Mucosa of rectum (tissue), 2 donors: Measurements from ENCODE around the gene CROCC2.
"Not testable (repeated sequence)": the region's sequence is repeated elsewhere in the genome, so short reads cannot be mapped to it uniquely, and the experiment has no call there.

Source experiments
- H3K27ac ChIP-seq, 2 donors: one replicate each; pipeline ENCODE4 v1.7.0; 2013; ENCODE audit warnings: inconsistent platforms in 2 of 2, low read depth in 2 of 2, low read length in 2 of 2
- H3K27me3 ChIP-seq, 2 donors: one replicate each; pipeline ENCODE4 v1.7.0; 2013; ENCODE audit warnings: low read length in 2 of 2; ENCODE audit not compliant: control insufficient read depth in 2 of 2, insufficient read depth in 2 of 2
- H3K36me3 ChIP-seq, 2 donors: one replicate each; pipeline ENCODE4 v1.7.0; 2013; ENCODE audit warnings: low read length in 2 of 2; ENCODE audit not compliant: control insufficient read depth in 2 of 2, insufficient read depth in 2 of 2
- H3K4me1 ChIP-seq, 2 donors: one replicate each; pipeline ENCODE4 v1.7.0; 2013; ENCODE audit warnings: low read length in 2 of 2, mild to moderate bottlenecking in 1 of 2; ENCODE audit not compliant: control insufficient read depth in 2 of 2, insufficient read depth in 2 of 2
- H3K4me3 ChIP-seq, 2 donors: one replicate each; pipeline ENCODE4 v1.7.0; 2013; ENCODE audit warnings: low read length in 2 of 2
- H3K9ac ChIP-seq, 2 donors: one replicate each; pipeline ENCODE4 v1.7.0; 2013; ENCODE audit warnings: low read length in 2 of 2, low read depth in 1 of 2, mild to moderate bottlenecking in 1 of 2
- H3K9me3 ChIP-seq, 2 donors: one replicate each; pipeline ENCODE4 v1.7.0; 2013; ENCODE audit warnings: low read length in 2 of 2; ENCODE audit not compliant: control insufficient read depth in 2 of 2
- donor health status: healthy.
- donor health status: Normal muscosa, but diverticular disease.

Gene CROCC2

GRCh38 chr2:240974771-240975572 is 68.8 kb downstream of the CROCC2 start:
- H3K27ac ChIP-seq, result no peak overlapping the region

GRCh38 chr2:240975903-240976302 is 69.8 kb downstream of the CROCC2 start:
- not testable (repeated sequence) for H3K27me3 ChIP-seq, H3K4me1 ChIP-seq, H3K4me3 ChIP-seq, H3K27ac ChIP-seq, H3K9me3 ChIP-seq, H3K36me3 ChIP-seq, H3K9ac ChIP-seq

More at GRCh38 chr2:240974771-240975572, 68.8 kb downstream of the CROCC2 start:
- Histone ChIP-seq H3K9me3 (no peaks in the 10 kb centered on the region), H3K4me3 (no peak overlapping the region), H3K4me1 (no peaks in the 10 kb centered on the region), H3K36me3 (no peaks in the 10 kb centered on the region), H3K27me3 (no peaks in the 10 kb centered on the region), H3K9ac (no peak overlapping the region)

DNA sequence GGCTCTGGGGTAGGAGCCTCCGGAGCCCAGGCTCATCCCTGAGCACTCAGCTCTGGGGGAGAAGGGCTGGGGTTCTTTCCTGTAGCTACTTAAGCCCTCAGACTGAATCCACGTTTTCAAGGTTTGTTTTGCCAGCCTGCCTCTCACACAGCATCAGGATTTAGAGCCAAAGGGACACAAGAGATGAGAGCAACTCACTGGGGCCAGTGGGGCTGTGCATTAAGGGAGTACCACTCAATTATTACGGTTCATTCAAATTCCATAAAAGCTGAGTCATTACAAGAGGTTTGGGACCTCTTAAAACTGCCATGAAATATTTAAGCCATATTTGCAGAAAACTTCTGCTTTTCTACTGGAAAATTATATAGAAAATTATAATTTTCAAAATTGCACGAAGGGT is 75.1 kb downstream of the CROCC2 start:
- peaks cover 3 to 4% of the 10 kb centered on the region in 2 donors for H3K4me1 ChIP-seq
- H3K27me3 ChIP-seq, result no peaks in the 10 kb centered on the region
- H3K36me3 ChIP-seq, result no peaks in the 10 kb centered on the region
- H3K9me3 ChIP-seq, result no peaks in the 10 kb centered on the region
- H3K27ac ChIP-seq, result no peak overlapping the region
- no peak overlapping the region for H3K4me3 ChIP-seq
- no peak overlapping the region for H3K9ac ChIP-seq

GRCh38 chr2:240981871-240982800 is 76.0 kb downstream of the CROCC2 start:
- Histone ChIP-seq H3K9me3 (no peaks in the 10 kb centered on the region), H3K4me1 (peaks cover 8 to 12% of the 10 kb centered on the region in 2 donors), H3K9ac (no peak overlapping the region), H3K36me3 (no peaks in the 10 kb centered on the region), H3K4me3 (no peak overlapping the region), H3K27me3 (no peaks in the 10 kb centered on the region), H3K27ac (no peak overlapping the region)

DNA sequence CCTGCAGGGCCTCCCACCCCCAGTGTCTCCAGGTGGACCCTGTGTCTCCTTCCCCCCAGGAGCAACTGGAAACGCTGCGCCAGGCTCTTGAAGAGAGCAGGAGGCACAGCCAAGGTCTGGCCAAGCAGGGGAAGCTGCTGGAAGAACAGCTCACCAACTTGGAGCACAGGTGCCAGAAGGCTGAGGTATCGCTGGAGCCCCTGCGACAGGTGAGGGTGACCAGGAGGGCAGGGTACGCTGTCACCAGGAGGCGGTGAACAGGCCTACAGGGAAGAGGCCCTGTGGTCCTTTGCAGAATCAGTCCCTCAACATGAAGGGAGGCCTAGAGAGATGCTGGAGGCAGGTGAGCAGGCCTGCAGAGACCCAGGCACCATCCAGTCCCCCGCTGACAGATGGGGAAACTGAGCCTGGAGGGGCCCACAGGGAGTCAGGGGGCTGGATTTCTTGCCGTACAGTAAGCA is 76.7 kb downstream of the CROCC2 start:
- no peak overlapping the region for H3K4me3 ChIP-seq
- H3K9ac ChIP-seq, result no peak overlapping the region
- H3K27me3 ChIP-seq, result no peaks in the 10 kb centered on the region
- no peaks in the 10 kb centered on the region for H3K9me3 ChIP-seq
- no peaks in the 10 kb centered on the region for H3K36me3 ChIP-seq
- H3K27ac ChIP-seq, result no peak overlapping the region
- peaks cover 15 to 18% of the 10 kb centered on the region in 2 donors for H3K4me1 ChIP-seq

DNA sequence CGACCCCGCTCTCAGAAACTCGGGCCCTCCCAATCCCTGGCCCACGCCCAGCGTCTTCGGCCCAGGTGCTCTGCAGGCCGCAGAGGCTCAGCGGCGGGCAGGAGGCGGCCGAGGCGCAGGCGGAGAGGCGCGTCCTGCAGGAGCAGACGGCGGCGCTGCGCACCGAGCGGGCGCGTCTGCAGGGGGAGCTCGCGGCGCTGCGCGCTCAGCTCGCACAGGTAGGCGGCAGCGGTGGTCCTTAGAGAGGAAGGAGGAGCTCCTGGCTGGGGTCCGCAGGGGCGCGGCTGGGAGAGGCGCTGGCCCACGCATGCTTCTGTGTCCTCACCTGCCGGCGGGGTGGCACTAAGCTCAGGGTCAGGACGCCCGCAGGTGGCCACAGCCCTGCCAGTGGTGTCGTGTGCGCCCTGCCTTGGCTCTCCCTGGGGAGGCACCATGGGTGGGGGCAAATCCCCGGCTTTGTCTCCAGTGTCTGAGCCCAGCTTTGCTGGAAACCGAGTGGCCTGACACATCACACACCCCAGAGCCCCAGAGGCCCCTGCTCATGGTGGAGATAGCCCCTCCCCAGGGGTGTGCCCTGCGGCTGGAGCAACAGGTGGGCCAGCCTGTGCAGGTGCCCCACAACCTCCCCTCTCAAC is 77.3 kb downstream of the CROCC2 start:
- no peak overlapping the region for H3K27ac ChIP-seq
- H3K4me1 ChIP-seq, result peaks cover 15 to 21% of the 10 kb centered on the region in 2 donors
- H3K27me3 ChIP-seq, result no peaks in the 10 kb centered on the region
- H3K9ac ChIP-seq, result no peak overlapping the region
- H3K4me3 ChIP-seq, result no peak overlapping the region
- no peaks in the 10 kb centered on the region for H3K9me3 ChIP-seq
- H3K36me3 ChIP-seq, result no peaks in the 10 kb centered on the region

DNA sequence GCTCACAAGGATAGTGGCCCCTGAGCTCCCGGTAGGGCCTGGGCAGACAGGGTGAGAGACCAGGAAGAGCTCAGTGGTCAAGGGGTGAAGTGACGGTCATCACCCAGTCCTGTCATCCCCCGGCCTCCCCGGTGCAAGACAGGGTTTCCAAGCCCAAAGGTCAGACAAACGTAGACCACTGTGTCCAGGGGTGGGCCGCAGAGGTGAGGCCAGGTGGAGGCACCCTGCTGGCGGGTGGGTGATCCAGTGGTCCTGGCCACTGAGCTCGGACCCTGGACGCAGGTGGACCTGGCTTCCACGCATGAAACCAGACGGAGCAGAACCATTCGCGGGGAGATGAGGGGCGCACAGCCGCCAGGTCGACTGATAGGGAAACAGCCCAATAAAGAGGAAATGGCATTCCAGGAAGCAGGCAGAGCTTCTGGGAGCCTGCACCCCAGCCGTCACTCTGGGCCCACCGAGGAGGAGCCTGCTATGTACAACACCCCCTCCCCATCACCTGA is 77.9 kb downstream of the CROCC2 start:
- Histone ChIP-seq H3K4me3 (no peak overlapping the region), H3K27ac (no peak overlapping the region), H3K9me3 (no peaks in the 10 kb centered on the region), H3K27me3 (no peaks in the 10 kb centered on the region), H3K4me1 (peaks cover 15 to 21% of the 10 kb centered on the region in 2 donors), H3K9ac (no peak overlapping the region), H3K36me3 (no peaks in the 10 kb centered on the region)

DNA sequence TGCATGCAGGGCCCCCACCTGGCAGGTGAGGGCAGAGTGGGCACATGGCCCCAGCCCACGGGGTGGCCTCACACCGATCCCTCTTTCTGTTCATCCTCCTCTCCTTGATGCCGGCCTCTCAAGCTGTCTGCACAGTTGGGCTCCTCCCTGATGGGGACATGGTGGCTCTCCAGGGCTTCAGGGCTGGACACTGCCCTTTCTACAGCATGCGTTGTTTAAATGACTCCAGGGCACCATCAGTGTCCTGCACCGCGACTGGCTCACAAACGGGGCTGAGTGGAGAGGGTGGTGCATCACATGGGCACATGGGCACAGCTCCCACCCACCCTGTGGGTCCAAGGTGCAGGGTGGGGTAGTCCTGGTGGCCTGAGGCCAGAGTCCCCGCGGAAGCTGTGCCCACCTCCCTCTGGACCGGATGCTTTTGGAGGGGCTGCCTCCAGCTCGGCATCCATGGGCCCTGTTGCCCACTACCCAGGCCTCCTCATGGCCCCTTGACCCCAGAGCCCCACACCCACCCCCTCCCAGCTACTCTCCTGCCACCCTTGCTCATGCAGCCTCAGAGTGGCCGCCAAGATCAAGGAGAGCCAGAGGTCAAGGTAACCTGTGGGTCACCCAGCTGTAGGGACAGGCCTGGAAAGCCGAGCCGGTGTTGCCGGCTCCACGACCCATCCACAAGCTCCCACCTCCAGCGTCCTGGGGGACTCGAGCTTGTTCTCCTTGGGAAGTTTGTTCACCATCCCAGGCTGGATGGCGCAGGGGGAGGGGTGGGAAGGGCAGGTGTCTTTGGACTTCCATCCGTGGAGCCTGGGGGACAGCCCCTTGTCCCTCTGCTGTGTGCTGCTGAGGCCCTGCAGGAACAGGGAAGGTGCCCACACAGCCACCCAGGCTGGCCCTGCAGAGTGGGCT is 80.0 kb downstream of the CROCC2 start:
- Histone ChIP-seq H3K9ac (no peak overlapping the region), H3K27ac (no peak overlapping the region), H3K4me1 (peaks cover 15 to 27% of the 10 kb centered on the region in 2 donors), H3K36me3 (no peaks in the 10 kb centered on the region), H3K27me3 (no peaks in the 10 kb centered on the region), H3K9me3 (no peaks in the 10 kb centered on the region), H3K4me3 (no peak overlapping the region)

- H3K27me3 ChIP-seq, result no peaks in the 10 kb centered on the region
- no peak overlapping the region for H3K27ac ChIP-seq
- no peak overlapping the region for H3K4me3 ChIP-seq
Observed at GRCh38 chr2:240986787-240987411, 80.8 kb downstream of the CROCC2 start.

More at GRCh38 chr2:240986787-240987411, 80.8 kb downstream of the CROCC2 start:
- no peaks in the 10 kb centered on the region for H3K9me3 ChIP-seq
- H3K9ac ChIP-seq, result peak overlapping the region in 1 of 2 donors; percentile 1
- no peaks in the 10 kb centered on the region for H3K36me3 ChIP-seq
- peaks cover 15 to 28% of the 10 kb centered on the region in 2 donors for H3K4me1 ChIP-seq
